GM10248 (cell line): ENCODE data around the gene ORC5.

Experiments
- CTCF ChIA-PET: fragments of 300-600 bp; sonication (Branson Sonifier 250); formaldehyde crosslinking; extraction: SDS; loops from one replicate; lab custom pipeline; 2021; ENCODE audit warnings: antibody characterized with exemption; lab: Yijun Ruan, JAX
- POLR2A ChIA-PET: fragments of 350-650 bp; sonication (Branson Sonifier 250); formaldehyde crosslinking; extraction: SDS; loops from one replicate; lab custom pipeline; 2020; ENCODE audit warnings: antibody characterized with exemption; lab: Yijun Ruan, JAX
- DNase-seq: peaks from one replicate; pipeline ENCODE4 v3.0.0; 2012; ENCODE audit errors: extremely low spot score
- TF ChIP-seq, protein P1 (sequence below): IDR thresholded peaks from 2 replicates; pipeline ENCODE4 v1.5.1; 2012; ENCODE audit warnings: mild to moderate bottlenecking, low read depth; ENCODE audit errors: extremely low read depth, missing control alignments, control extremely low read depth

ORC5 gene

DNA sequence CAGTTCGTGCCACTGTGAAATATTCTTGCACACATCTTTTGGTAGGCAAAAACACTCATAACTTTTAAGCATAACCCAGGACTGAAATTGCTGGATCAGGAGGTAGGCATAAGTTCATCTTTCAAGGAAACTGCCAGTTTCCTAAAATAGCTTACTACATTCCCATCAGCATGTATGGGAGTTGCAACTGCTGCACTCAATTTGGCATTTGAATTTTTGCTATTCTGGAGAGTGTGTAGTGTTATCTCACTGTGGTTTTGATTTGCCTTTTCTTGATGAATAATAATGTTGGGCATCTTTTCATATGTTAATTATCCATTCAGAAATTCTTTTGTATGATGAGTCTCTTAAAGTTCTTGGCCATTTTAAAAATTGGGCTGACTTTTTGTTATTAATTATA is 95.2 kb downstream of the ORC5 start:
- POLR2A ChIA-PET, result no interaction called here
- CTCF ChIA-PET, result interaction anchor here (1.8 kb wide), 1 partner anchor 9 kb away, joined by 4 read pairs; no protein-coding TSS in a partner anchor
- DNase-seq, result no peak
- TF ChIP-seq, protein P1, sequence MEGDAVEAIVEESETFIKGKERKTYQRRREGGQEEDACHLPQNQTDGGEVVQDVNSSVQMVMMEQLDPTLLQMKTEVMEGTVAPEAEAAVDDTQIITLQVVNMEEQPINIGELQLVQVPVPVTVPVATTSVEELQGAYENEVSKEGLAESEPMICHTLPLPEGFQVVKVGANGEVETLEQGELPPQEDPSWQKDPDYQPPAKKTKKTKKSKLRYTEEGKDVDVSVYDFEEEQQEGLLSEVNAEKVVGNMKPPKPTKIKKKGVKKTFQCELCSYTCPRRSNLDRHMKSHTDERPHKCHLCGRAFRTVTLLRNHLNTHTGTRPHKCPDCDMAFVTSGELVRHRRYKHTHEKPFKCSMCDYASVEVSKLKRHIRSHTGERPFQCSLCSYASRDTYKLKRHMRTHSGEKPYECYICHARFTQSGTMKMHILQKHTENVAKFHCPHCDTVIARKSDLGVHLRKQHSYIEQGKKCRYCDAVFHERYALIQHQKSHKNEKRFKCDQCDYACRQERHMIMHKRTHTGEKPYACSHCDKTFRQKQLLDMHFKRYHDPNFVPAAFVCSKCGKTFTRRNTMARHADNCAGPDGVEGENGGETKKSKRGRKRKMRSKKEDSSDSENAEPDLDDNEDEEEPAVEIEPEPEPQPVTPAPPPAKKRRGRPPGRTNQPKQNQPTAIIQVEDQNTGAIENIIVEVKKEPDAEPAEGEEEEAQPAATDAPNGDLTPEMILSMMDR, result no peak

DNA sequence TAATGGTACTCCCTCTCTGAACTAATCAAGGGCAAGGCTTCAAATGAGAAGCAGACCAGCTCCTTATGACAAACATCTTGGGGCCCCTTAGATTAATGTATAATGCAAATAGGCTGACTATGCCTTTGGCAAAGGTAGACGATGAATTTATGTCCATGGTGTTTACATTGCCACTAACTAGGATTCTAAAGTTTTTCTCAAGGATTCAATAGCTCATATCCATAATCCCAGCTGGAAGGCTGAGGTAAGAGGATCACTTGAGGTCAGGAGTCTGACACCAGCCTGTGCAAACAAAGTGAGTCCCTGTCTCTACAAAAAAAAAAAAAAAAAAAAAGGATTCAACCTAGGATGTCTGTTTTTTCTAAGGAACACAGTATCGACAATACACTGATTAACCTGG is 96.5 kb downstream of the ORC5 start:
- ChIA-PET CTCF (interaction anchor here (0.8 to 1.2 kb wide), 2 partner anchors 11 to 13 kb away, joined by 3 read pairs; no protein-coding TSS in a partner anchor), POLR2A (no interaction called here)
- TF ChIP-seq, protein P1, result no peak
- DNase-seq, result no peak

DNA sequence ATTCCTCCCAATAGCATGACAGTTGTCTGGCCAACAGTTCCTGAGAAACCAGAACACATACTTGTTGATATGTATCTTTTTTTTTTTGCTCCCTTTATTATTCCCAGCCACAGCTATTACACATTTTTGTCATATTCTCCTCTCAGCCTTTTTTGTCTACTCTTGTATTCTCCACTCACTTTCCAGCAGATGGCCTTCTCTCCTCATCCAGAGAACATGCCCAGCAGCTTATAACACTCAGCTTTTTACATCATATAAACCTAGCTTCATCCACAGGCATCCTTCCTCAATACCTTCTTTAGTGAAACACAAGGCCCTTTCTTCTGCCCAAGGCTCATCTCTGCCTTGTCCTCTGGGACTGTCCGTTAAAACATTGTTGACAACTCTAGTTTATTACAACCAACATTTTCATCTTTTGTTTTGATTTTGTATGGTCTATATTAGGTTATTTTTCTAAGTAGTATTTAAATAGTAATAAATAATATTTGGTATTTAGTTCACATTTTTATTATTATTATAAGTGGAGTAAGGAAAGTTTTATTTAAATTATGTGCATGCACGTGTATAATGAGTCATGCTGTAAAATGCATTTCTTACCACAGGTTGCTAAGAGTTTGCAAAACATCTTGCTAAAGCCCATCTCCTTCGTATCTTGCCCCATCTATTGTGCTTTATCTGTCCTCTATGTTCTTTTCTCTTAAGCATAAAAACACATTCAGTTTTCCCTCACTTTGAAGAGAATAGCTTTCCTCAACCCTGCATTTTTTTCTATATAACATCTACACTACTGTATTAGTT is 101.5 kb downstream of the ORC5 start:
- TF ChIP-seq, protein P1, result no peak
- DNase-seq, result no peak
- CTCF ChIA-PET, result interaction anchor here (1.1 to 2.3 kb wide), 2 partner anchors 12 to 45 kb away, joined by 5 to 6 read pairs; no protein-coding TSS in a partner anchor
- POLR2A ChIA-PET, result no interaction called here

DNA sequence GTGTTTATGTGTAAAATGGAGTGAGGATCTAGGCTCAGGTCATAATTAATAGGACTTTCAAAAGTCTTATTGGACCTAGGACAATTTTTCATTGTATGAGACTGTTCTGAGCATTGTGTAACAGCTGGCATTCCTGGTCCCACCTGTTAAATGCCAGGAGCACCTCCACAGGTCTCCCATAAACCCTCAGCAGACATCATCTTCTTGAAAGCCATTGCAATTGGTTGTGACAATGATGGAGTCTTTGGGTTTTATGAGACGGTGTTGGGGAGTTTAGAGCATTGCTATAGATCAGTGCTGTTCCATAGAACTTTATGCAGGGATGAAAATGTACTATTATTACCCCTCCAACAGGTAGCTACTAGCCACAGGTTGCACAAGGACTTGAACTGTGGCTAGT is 108.9 kb downstream of the ORC5 start:
- TF ChIP-seq, protein P1, result no peak
- CTCF ChIA-PET, result no interaction called here
- POLR2A ChIA-PET, result no interaction called here

DNA sequence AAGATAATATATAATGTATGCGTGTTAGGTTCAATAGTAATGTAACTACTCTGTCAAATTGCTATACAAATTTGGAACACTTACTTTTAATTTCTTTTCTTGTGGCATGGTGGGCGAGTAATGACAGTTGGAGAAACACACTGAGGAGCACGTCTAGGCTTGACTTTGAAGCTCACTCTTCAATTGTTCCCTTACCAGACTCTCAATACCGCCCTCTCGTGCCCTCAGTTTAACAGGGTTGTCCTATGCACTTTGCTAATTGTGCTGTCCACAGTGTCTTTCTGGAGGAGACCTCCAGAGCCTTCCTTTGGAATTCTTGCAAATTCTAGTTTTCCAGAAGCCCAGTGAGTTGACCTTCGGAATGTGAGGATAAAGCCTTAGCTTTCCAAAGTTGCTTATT is 111.1 kb downstream of the ORC5 start:
- no peak for DNase-seq
- CTCF ChIA-PET, result interaction anchor here (0.9 kb wide), 1 partner anchor 9 kb away, joined by 3 read pairs; no protein-coding TSS in a partner anchor
- TF ChIP-seq, protein P1, result no peak
- POLR2A ChIA-PET, result no interaction called here

More for the DNA sequence above, 108.9 kb downstream of the ORC5 start:
- no peak for DNase-seq

DNA sequence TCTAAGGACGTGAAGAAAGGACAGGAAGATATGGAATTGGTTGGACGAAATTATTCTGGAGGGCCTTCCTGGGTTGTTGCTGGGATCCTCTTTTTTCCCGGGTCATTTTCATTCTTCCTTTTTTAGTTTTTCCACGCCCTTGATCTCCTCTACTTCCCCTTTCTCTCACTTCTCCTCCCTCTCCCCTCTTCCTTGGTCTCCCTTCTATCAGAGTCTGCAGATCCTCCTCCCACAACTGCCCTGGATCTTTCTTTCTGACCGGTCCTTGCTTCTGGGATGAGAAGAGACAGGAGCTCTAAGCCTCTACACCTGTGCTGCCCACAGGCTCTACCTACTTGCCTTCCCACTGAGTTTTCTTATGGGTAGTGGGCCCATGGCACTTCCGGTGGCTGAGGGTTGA is 114.7 kb downstream of the ORC5 start:
- ChIA-PET POLR2A (no interaction called here), CTCF (interaction anchor here (1.3 to 1.9 kb wide), 2 partner anchors 13 to 19 kb away, joined by 3 to 6 read pairs; no protein-coding TSS in a partner anchor)
- DNase-seq, result no peak
- TF ChIP-seq, protein P1, result no peak
